SK-N-SH (cell line): Measurements from ENCODE around the gene TSC2. TPM values are rescaled to one million over a fixed set of nuclear protein-coding genes. Genes with fewer than 3 reads are reported as not detected.
"Not testable (repeated sequence)": the region's sequence is repeated elsewhere in the genome, so short reads cannot be mapped to it uniquely, and the experiment has no call there.

Experiments used
- CTCF ChIA-PET: fragments of 300-600, 350-600 bp; formaldehyde crosslinking; extraction: SDS; loops from one replicate; lab custom pipeline; 2021; lab: Yijun Ruan, JAX
- POLR2A ChIA-PET: fragments of 350-600 bp; sonication (Branson Sonifier 250); formaldehyde crosslinking; extraction: SDS; loops from one replicate; lab custom pipeline; 2020; ENCODE audit warnings: antibody characterized with exemption, inconsistent platforms; lab: Yijun Ruan, JAX
- DNase-seq: peaks from one replicate; pipeline ENCODE4 v3.0.0; 2012
- H2AFZ ChIP-seq: fragments of 200-600 bp; sonication (generic); 2 replicates; pipeline ENCODE4 v1.8.1; 2016; ENCODE audit warnings: antibody characterized with exemption, mild to moderate bottlenecking, low read depth
- H3F3A ChIP-seq: fragments of 200-600 bp; sonication (generic); replicated peaks from 2 replicates; pipeline ENCODE3; 2016; ENCODE audit warnings: antibody characterized with exemption, mild to moderate bottlenecking; ENCODE audit not compliant: insufficient read depth
- H3K27ac ChIP-seq, 2 experiments: fragments of 200-500 bp in 1 of 2; fragments of 200-600 bp in 1 of 2; sonication (Bioruptor generic) in 1 of 2; sonication (generic), shearing (Covaris generic) in 1 of 2; 2 replicates each; pipeline versions ENCODE4 v1.5.1 to v1.6.1; 2014 to 2016; ENCODE audit warnings: low read depth in 2 of 2, inconsistent platforms in 1 of 2, low read length in 1 of 2, mild to moderate bottlenecking in 1 of 2, mixed read lengths in 1 of 2
- H3K27me3 ChIP-seq: fragments of 200-600 bp; sonication (generic), shearing (Covaris generic); 2 replicates; pipeline ENCODE4 v1.6.1; 2016; ENCODE audit warnings: mixed run types; ENCODE audit not compliant: insufficient read depth
- H3K36me3 ChIP-seq, 2 experiments: fragments of 200-500 bp in 1 of 2; fragments of 200-600 bp in 1 of 2; sonication (Bioruptor generic) in 1 of 2; sonication (generic) in 1 of 2; replicated peaks in 1 of 2; 2 replicates each; pipeline versions ENCODE3 to v1.5.1; 2014 to 2016; ENCODE audit warnings: low read length in 1 of 2, mild to moderate bottlenecking in 1 of 2; ENCODE audit not compliant: insufficient read depth in 2 of 2, control insufficient read depth in 1 of 2
- H3K4me1 ChIP-seq, 2 experiments: fragments of 200-500 bp in 1 of 2; fragments of 200-600 bp in 1 of 2; sonication (Bioruptor generic) in 1 of 2; sonication (generic), shearing (Covaris generic) in 1 of 2; 2 replicates each; pipeline versions ENCODE4 v1.5.1 to v1.6.1; 2014 to 2016; ENCODE audit warnings: low read depth in 1 of 2, low read length in 1 of 2, mixed run types in 1 of 2; ENCODE audit not compliant: insufficient read depth in 2 of 2, control insufficient read depth in 1 of 2
- H3K4me2 ChIP-seq: fragments of 200-600 bp; sonication (generic), shearing (Covaris generic); 2 replicates; pipeline ENCODE4 v1.6.1; 2017; ENCODE audit warnings: mixed run types
- H3K4me3 ChIP-seq, 2 experiments: fragments of 200-500 bp in 1 of 2; fragments of 200-600 bp in 1 of 2; sonication (Bioruptor generic) in 1 of 2; sonication (generic), shearing (Covaris generic) in 1 of 2; 2 replicates each; pipeline versions ENCODE4 v1.5.1 to v1.8.1; 2014 to 2016; ENCODE audit warnings: low read depth in 2 of 2, inconsistent platforms in 1 of 2, low read length in 1 of 2, mild to moderate bottlenecking in 1 of 2, mixed read lengths in 1 of 2, moderate library complexity in 1 of 2
- H3K79me2 ChIP-seq: fragments of 200-600 bp; sonication (generic); 2 replicates; pipeline ENCODE4 v1.8.1; 2017; ENCODE audit warnings: mild to moderate bottlenecking; ENCODE audit not compliant: insufficient read depth
- H3K9ac ChIP-seq: fragments of 200-600 bp; sonication (generic); 2 replicates; pipeline ENCODE4 v1.6.1; 2017; ENCODE audit warnings: mixed run types
- H3K9me2 ChIP-seq: fragments of 200-600 bp; sonication (generic); 2 replicates; pipeline ENCODE4 v1.6.1; 2017; ENCODE audit warnings: mixed run types
- H3K9me3 ChIP-seq: fragments of 200-600 bp; sonication (generic); 2 replicates; pipeline ENCODE4 v1.6.1; 2017; ENCODE audit warnings: mixed run types, mild to moderate bottlenecking, moderate library complexity
- H4K20me1 ChIP-seq: fragments of 200-600 bp; sonication (generic); 2 replicates; pipeline ENCODE4 v1.6.1; 2017; ENCODE audit warnings: mild to moderate bottlenecking, mixed run types; ENCODE audit not compliant: insufficient read depth
- CHD2 ChIP-seq: fragments of 150-350 bp; IDR thresholded peaks from 2 replicates; pipeline ENCODE4 v1.6.1; 2018; ENCODE audit warnings: low read length; ENCODE audit not compliant: partially characterized antibody
- CTCF ChIP-seq: fragments of 200-600 bp; sonication (generic); IDR thresholded peaks from 2 replicates; pipeline ENCODE4 v1.6.1; 2017; ENCODE audit warnings: antibody characterized with exemption, mild to moderate bottlenecking, moderate library complexity
- EZH2phosphoT487 ChIP-seq: fragments of 200-600 bp; sonication (generic); IDR thresholded peaks from 2 replicates; pipeline ENCODE4 v1.6.1; 2017; ENCODE audit warnings: low read depth, mixed run types, mild to moderate bottlenecking, antibody characterized with exemption, moderate library complexity, borderline replicate concordance
- MEF2A ChIP-seq: IDR thresholded peaks from 2 replicates; pipeline ENCODE4 v1.4.0; 2012; ENCODE audit warnings: low read depth, borderline replicate concordance
- NRF1 ChIP-seq: IDR thresholded peaks from 2 replicates; pipeline ENCODE4 v1.6.1; 2012; ENCODE audit warnings: low read depth, mild to moderate bottlenecking, low read length
- PBX3 ChIP-seq: IDR thresholded peaks from 2 replicates; pipeline ENCODE4; 2012
- SIN3A ChIP-seq: IDR thresholded peaks from 2 replicates; pipeline ENCODE4 v1.6.1; 2012; ENCODE audit warnings: low read depth, mild to moderate bottlenecking, low read length, moderate library complexity, borderline replicate concordance
- SMC3 ChIP-seq: IDR thresholded peaks from 2 replicates; pipeline ENCODE4 v1.6.1; 2012; ENCODE audit warnings: low read depth, low read length, improper control_type of control experiment
- TAF1 ChIP-seq: IDR thresholded peaks from 2 replicates; pipeline ENCODE4 v1.6.1; 2012; ENCODE audit warnings: low read depth, mild to moderate bottlenecking, low read length, moderate library complexity, borderline replicate concordance
- TCF12 ChIP-seq: IDR thresholded peaks from 2 replicates; pipeline ENCODE4 v1.4.0; 2012
- USF1 ChIP-seq: IDR thresholded peaks from 2 replicates; pipeline ENCODE4 v1.4.0; 2012; ENCODE audit warnings: low read depth, borderline replicate concordance
- YY1 ChIP-seq: IDR thresholded peaks from 2 replicates; pipeline ENCODE4 v1.4.0; 2012; ENCODE audit warnings: low read depth, mild to moderate bottlenecking
- WGBS: methylation state at CpG from one replicate; pipeline ENCODE4 v1.1.6; 2017; ENCODE audit warnings: low lambda C conversion rate; 5-methylcytosine and 5-hydroxymethylcytosine counted together
- polyA plus RNA-seq, 3 experiments: library from polyadenylated mRNA; depleted of rRNA; stranded (reverse); fragments of >200 nt; gene quantifications; 2 replicates each; pipeline ENCODE4 v1.2.3, GENCODE V29; 2012

TSC2 gene
- polyA plus RNA-seq, 1 of the 3 experiments (the other 2 are of a cell fraction): 96.1 TPM

- ChIA-PET POLR2A (interaction anchor here (0.6 kb wide), 1 partner anchor 213 kb away, joined by 3 read pairs; no protein-coding TSS in a partner anchor), CTCF (no interaction called here)
- Histone ChIP-seq H3K9me2 (no peaks in the 10 kb centered on the region), H3K36me3 (peaks cover 0 to 16% of the 10 kb centered on the region in 2 experiments), H3F3A (no peaks in the 10 kb centered on the region), H3K79me2 (peaks cover 14% of the 10 kb centered on the region), H3K27me3 (no peaks in the 10 kb centered on the region), H3K9me3 (no peaks in the 10 kb centered on the region), H3K4me3 (no peak overlapping the region), H3K4me1 (no peaks in the 10 kb centered on the region), H3K9ac (no peak overlapping the region), H3K27ac (no peak overlapping the region), H4K20me1 (peaks cover 8% of the 10 kb centered on the region), H2AFZ (no peak overlapping the region), H3K4me2 (no peak overlapping the region)
- TF ChIP-seq EZH2phosphoT487 (no peak), CTCF (no peak), CHD2 (no peak), TAF1 (no peak), SIN3A (no peak), SMC3 (no peak), TCF12 (no peak), PBX3 (no peak), NRF1 (no peak), USF1 (no peak), YY1 (no peak), MEF2A (no peak)
- DNase-seq: no peak
- 100% methylated on average over 1 of the region's 13 CpGs for WGBS
Measured at GRCh38 chr16:2115591-2115973, 67.8 kb downstream of the TSC2 start.

- POLR2A ChIA-PET, DNase-seq, H3K9me3 ChIP-seq, H3K9me2 ChIP-seq, H3K9ac ChIP-seq, H3F3A ChIP-seq, H3K4me1 ChIP-seq, H3K4me2 ChIP-seq, H3K27ac ChIP-seq, CTCF ChIA-PET, H3K27me3 ChIP-seq, H3K4me3 ChIP-seq, H2AFZ ChIP-seq: not testable (repeated sequence)
- Histone ChIP-seq H3K36me3 (peaks cover 0 to 12% of the 10 kb centered on the region in 2 experiments), H3K79me2 (peaks cover 22% of the 10 kb centered on the region), H4K20me1 (peaks cover 15% of the 10 kb centered on the region)
- 100% methylated on average over 4 of the region's 24 CpGs for WGBS
Measured at GRCh38 chr16:2116428-2116827, 68.6 kb downstream of the TSC2 start.

GRCh38 chr16:2117341-2117740 is 69.6 kb downstream of the TSC2 start:
- H3K36me3 ChIP-seq, H3K27ac ChIP-seq, H3K9me2 ChIP-seq, H3K9ac ChIP-seq, H3K4me1 ChIP-seq, CTCF ChIA-PET, H2AFZ ChIP-seq, H3K9me3 ChIP-seq, POLR2A ChIA-PET, H3K27me3 ChIP-seq, H3F3A ChIP-seq, H3K4me2 ChIP-seq, DNase-seq, H3K4me3 ChIP-seq: not testable (repeated sequence)
- Histone ChIP-seq H4K20me1 (peaks cover 19% of the 10 kb centered on the region), H3K79me2 (peaks cover 31% of the 10 kb centered on the region)
- 100% methylated on average over 8 of the region's 25 CpGs for WGBS

GRCh38 chr16:2117960-2118722 is 70.4 kb downstream of the TSC2 start:
- H3K36me3 ChIP-seq, H3K9ac ChIP-seq, H3F3A ChIP-seq, H3K27ac ChIP-seq, H3K4me2 ChIP-seq, H3K9me3 ChIP-seq, POLR2A ChIA-PET, H2AFZ ChIP-seq, DNase-seq, CTCF ChIA-PET, H3K27me3 ChIP-seq, H3K9me2 ChIP-seq, H3K4me3 ChIP-seq: not testable (repeated sequence)
- peaks cover 39% of the 10 kb centered on the region for H3K79me2 ChIP-seq
- peaks cover 0 to 17% of the 10 kb centered on the region in 2 experiments; a peak in 1 of 4 replicates for H3K4me1 ChIP-seq
- WGBS: 97% methylated on average over 11 of the region's 35 CpGs
- H4K20me1 ChIP-seq: peaks cover 19% of the 10 kb centered on the region
